ENCODE data around the gene GPR107.

The GPR107 gene

GRCh38 chr9:130129432-130130061 is 75.8 kb downstream of the GPR107 start:
- TF ChIP-seq CTCF (IDR thresholded peaks at IDR 0.05; ENCODE audit: extremely low read depth, missing control alignments), result no peak
- DNase-seq (ENCODE audit: low spot score), result no peak

- DNase-seq (ENCODE audit: low spot score), result no peak
- no peak for TF ChIP-seq CTCF (IDR thresholded peaks at IDR 0.05; ENCODE audit: extremely low read depth, missing control alignments)
These were observed 79.0 kb downstream of the GPR107 start for GRCh38 chr9:130132746-130133145.

GRCh38 chr9:130137081-130137640 is 83.5 kb downstream of the GPR107 start:
- no peak for DNase-seq (ENCODE audit: low spot score)
- TF ChIP-seq CTCF (IDR thresholded peaks at IDR 0.05; ENCODE audit: extremely low read depth, missing control alignments), result no peak

GRCh38 chr9:130137641-130138081 is 84.0 kb downstream of the GPR107 start:
- no peak for TF ChIP-seq CTCF (IDR thresholded peaks at IDR 0.05; ENCODE audit: extremely low read depth, missing control alignments)
- no peak for DNase-seq (ENCODE audit: low spot score)

GRCh38 chr9:130138171-130138653 is 84.5 kb downstream of the GPR107 start:
- DNase-seq (ENCODE audit: low spot score), result no peak
- no peak for TF ChIP-seq CTCF (IDR thresholded peaks at IDR 0.05; ENCODE audit: extremely low read depth, missing control alignments)

- TF ChIP-seq CTCF (IDR thresholded peaks at IDR 0.05; ENCODE audit: extremely low read depth, missing control alignments), result no peak
- DNase-seq (ENCODE audit: low spot score), result no peak
These were observed 85.1 kb downstream of the GPR107 start for GRCh38 chr9:130138791-130139190.

- no peak for DNase-seq (ENCODE audit: low spot score)
- TF ChIP-seq CTCF (IDR thresholded peaks at IDR 0.05; ENCODE audit: extremely low read depth, missing control alignments), result no peak
These were observed 85.5 kb downstream of the GPR107 start for GRCh38 chr9:130139251-130139650.

Measured in GM20000 (cell line).